GM12872 (cell line): ENCODE measurements around the gene TIMM13.

ENCODE experiments used
- TF ChIP-seq, protein P1 (sequence below): IDR thresholded peaks from 3 replicates; pipeline ENCODE4 v1.5.1; 2011; ENCODE audit warnings: low read depth, mild to moderate bottlenecking, low read length, moderate library complexity; ENCODE audit not compliant: insufficient read depth

The TIMM13 gene

DNA sequence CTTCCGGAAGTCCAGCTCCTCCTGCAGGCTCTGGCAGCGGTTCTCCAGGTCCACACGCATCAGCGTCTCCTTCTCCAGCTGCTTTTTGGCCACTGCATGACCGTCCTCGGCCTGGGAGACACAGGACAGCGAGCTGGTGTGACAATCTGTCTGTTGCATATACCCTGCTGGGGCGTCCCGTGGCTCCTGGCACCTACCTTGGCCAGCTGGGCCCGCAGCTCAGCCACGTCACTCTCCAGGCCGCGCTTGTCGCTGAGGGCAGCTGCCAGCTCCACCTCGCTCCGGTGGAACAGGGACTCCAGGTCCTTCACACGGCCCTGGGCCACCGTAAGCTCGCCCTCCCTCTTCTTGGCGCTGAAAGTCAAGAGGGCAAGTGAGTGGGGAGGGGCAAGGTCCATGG is 10.8 kb upstream of the TIMM13 start:
- TF ChIP-seq, protein P1, sequence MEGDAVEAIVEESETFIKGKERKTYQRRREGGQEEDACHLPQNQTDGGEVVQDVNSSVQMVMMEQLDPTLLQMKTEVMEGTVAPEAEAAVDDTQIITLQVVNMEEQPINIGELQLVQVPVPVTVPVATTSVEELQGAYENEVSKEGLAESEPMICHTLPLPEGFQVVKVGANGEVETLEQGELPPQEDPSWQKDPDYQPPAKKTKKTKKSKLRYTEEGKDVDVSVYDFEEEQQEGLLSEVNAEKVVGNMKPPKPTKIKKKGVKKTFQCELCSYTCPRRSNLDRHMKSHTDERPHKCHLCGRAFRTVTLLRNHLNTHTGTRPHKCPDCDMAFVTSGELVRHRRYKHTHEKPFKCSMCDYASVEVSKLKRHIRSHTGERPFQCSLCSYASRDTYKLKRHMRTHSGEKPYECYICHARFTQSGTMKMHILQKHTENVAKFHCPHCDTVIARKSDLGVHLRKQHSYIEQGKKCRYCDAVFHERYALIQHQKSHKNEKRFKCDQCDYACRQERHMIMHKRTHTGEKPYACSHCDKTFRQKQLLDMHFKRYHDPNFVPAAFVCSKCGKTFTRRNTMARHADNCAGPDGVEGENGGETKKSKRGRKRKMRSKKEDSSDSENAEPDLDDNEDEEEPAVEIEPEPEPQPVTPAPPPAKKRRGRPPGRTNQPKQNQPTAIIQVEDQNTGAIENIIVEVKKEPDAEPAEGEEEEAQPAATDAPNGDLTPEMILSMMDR = no peak

GRCh38 chr19:2436926-2437325 is 9.5 kb upstream of the TIMM13 start:
- TF ChIP-seq, protein P1 = no peak

DNA sequence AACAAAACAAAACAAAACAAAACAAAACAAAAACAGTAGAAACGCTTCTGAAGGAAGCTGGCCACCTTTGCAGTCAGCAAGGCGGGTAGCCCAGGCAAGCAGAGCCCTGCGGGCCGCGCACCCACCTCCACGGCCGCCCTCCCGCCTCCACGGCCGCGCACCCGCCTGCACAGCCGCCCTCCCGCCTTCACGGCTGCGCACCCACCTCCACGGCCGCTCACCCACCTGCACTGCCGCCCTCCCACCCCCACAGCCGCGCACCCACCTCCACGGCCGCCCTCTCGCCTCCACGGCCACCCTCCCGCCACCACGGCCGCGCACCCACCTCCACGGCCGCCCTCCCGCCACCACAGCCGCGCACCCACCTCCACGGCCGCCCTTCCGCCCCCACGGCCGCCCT is 9.0 kb upstream of the TIMM13 start:
- TF ChIP-seq, protein P1 = no peak

DNA sequence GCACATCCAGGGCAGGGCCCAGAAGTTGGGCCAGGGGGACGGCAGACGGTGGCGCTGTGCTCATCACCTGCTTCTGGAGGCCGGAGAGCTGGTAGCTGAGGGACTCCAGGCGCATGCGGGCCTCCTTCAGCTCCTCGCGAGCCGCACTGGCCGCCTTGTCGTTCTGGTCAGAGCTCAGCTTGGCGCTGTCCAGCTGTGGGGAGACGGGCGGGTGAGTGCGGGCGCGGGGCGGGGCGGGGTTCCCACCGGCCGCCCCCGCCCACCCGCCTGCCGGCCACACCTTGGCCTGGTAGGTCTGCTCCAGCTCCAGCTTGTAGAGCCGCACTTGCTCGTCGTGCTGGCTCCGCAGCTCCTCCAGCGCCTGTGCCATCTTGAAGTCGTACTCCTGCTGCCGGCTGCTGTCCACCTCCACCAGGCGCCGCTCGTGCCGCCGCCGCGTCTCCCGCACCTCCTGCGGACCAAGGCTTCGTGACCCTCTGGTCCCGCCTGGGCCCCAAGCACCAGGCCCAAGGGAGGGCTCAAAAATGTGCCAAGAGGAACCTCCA is 7.4 kb upstream of the TIMM13 start:
- TF ChIP-seq, protein P1 = no peak

GRCh38 chr19:2434267-2434666 is 6.9 kb upstream of the TIMM13 start:
- TF ChIP-seq, protein P1 = no peak

DNA sequence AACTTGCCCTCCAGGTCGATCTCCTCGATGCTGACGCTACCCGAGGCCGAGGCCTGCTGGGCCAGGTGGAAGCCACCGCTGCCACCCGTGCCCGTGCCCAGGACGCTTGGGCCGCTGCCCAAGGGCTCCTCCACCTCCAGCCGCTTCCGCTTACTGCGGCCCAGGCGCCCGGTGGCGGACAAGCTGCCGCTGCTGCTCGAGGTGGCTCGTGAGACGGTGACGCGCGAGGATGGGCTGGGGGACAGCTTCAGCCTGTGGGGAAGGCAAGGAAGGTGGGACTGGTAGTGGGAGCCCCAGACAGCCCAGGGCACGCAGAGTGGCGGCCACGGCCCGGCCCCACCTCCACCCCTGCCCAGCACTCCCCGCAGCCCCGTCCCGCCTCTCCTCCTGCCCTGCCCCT is 6.5 kb upstream of the TIMM13 start:
- TF ChIP-seq, protein P1 = no peak

DNA sequence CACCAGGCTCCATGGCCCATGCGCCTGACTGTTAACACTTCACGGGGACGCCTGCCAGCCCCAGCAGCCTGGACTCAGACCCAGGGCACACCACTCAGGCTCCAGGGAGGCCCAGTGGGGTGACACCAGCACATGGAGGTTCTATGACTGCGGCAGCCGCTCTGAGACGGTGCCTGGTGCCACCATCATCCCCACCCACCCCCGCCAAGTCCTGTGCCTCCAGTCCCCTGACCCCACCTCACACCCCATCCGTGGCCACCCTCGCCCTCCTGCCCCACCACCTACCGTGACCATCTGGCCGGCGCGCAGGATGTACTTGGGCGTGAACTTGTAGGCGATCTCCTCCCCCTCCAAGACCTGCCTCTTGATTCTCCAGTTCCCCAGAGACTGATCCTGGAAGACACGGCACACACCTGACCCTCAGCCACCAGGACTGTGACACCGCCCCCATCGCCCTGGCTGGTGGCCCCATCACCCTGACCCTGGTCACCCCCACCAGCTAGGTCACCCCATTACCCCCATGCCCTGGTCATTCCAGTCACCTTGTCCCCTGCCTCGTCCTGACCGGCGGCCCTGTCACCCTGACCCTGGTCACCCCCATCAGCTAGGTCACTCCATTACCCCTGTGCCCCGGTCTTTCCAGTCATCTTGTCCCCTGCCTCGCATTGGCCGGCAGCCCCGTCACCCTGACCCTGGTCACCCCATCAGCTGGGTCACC is 4.9 kb upstream of the TIMM13 start:
- TF ChIP-seq, protein P1 = no peak
